ENCODE results near the gene LMBRD1.

- TF ChIP-seq ZNF274 (IDR thresholded peaks at IDR 0.05; ENCODE audit: low read depth, low read length), result no peak
- TF ChIP-seq SUZ12 (IDR thresholded peaks at IDR 0.05; ENCODE audit: extremely low read depth, insufficient read depth, insufficient read length), result no peak
These were observed 35.0 kb downstream of the LMBRD1 start for GRCh38 chr6:69761853-69762252.

Measured in NT2/D1 (cell line).